ENCODE results near the gene GATA3. TPM values are rescaled to one million over a fixed set of nuclear protein-coding genes. Genes with fewer than 3 reads are reported as not detected.

GATA3 gene
- total RNA-seq, 4 donors from 2014 or later = 0.12 to 0.61 (median 0.58) TPM

- in situ Hi-C loops (cut with MboI; ENCODE audit: low sequenced_read_pairs in 4 of 4) = no loop called here
- Histone ChIP-seq H3K9me3 (no peaks in the 10 kb centered on the region), H3K4me1 (no peaks in the 10 kb centered on the region), H3K27me3 (peaks cover 0 to 8% (median 0%) of the 10 kb centered on the region in 3 donors), H3K4me3 (no peak overlapping the region), H3K27ac (no peak overlapping the region), H3K36me3 (no peaks in the 10 kb centered on the region)
- TF ChIP-seq CTCF (IDR thresholded peaks at IDR 0.05 in 4 of 5, conservative IDR thresholded peaks at IDR 0.05 in 1 of 5) = no peak
- intact Hi-C loops (cut with DNase I; ENCODE audit: low total_unique reads) = no loop called here
- no peak for DNase-seq
- no peak for ATAC-seq
Measured at GRCh38 chr10:8100366-8100765, 45.9 kb downstream of the GATA3 start.

GRCh38 chr10:8102708-8103401, 48.4 kb downstream of the GATA3 start:
- intact Hi-C loops (cut with DNase I; ENCODE audit: low total_unique reads) = no loop called here
- Histone ChIP-seq H3K4me3 (no peak overlapping the region), H3K27me3 (peaks cover 0 to 8% (median 4%) of the 10 kb centered on the region in 3 donors), H3K36me3 (no peaks in the 10 kb centered on the region), H3K9me3 (no peaks in the 10 kb centered on the region), H3K4me1 (no peaks in the 10 kb centered on the region), H3K27ac (no peak overlapping the region)
- ATAC-seq (no peak), DNase-seq (no peak)
- in situ Hi-C loops (cut with MboI; ENCODE audit: low sequenced_read_pairs in 4 of 4) = no loop called here
- TF ChIP-seq POLR2A (IDR thresholded peaks at IDR 0.05) = no peak
- no peak for TF ChIP-seq CTCF (IDR thresholded peaks at IDR 0.05 in 4 of 5, conservative IDR thresholded peaks at IDR 0.05 in 1 of 5)

GRCh38 chr10:8103543-8103942, 49.1 kb downstream of the GATA3 start:
- DNase-seq (no peak), ATAC-seq (no peak)
- Histone ChIP-seq H3K4me3 (no peak overlapping the region), H3K27ac (no peak overlapping the region), H3K27me3 (peaks cover 0 to 8% (median 4%) of the 10 kb centered on the region in 3 donors), H3K9me3 (no peaks in the 10 kb centered on the region), H3K4me1 (no peaks in the 10 kb centered on the region), H3K36me3 (no peaks in the 10 kb centered on the region)
- TF ChIP-seq CTCF (IDR thresholded peaks at IDR 0.05 in 4 of 5, conservative IDR thresholded peaks at IDR 0.05 in 1 of 5) (no peak), POLR2A (IDR thresholded peaks at IDR 0.05) (no peak)
- intact Hi-C loops (cut with DNase I; ENCODE audit: low total_unique reads) (no loop called here), in situ Hi-C loops (cut with MboI; ENCODE audit: low sequenced_read_pairs in 4 of 4) (no loop called here)

DNA sequence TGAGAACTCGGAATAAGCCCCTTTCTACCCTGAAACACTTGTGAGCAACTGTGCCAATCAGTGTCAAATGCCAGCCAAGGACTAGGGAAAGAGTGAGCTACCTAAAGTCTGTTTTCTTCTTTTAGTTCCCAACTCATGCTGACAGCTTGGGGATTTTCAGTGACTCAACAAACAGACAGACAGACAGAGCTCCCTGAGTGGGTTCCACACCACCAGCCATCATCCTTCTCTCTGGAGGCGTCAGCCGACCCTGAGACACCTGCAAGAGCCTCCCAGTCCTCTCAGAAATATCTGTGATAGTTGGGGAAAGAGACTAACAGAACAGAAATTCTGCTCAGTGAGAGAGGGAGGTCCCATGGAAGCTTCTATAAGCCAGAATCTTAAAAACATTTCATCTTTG, 49.5 kb downstream of the GATA3 start:
- in situ Hi-C loops (cut with MboI; ENCODE audit: low sequenced_read_pairs in 4 of 4) = no loop called here
- no peaks in the 10 kb centered on the region for H3K9me3 ChIP-seq

DNA sequence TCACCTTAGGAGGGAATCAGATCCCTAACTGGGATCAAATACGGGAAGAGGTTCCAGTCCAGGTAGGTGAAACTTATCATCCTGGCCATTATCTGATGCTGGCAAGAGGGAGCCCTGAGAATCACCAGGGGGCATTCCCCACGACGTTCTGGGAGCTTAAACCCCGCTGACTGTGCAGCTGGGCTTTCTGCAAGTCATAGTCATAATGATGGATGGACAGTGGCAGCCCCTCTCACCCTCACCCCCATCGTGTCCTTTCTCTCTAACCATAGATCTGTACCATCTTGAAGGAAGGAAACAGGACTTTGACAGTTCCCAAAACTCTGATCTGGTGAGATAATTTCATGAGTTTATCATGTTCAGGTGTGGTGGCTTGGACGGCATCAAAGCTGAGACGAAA, 50.2 kb downstream of the GATA3 start:
- Histone ChIP-seq H3K4me1 (no peaks in the 10 kb centered on the region), H3K36me3 (no peaks in the 10 kb centered on the region), H3K4me3 (no peak overlapping the region), H3K27ac (no peak overlapping the region), H3K9me3 (no peaks in the 10 kb centered on the region), H3K27me3 (peaks cover 0 to 8% (median 4%) of the 10 kb centered on the region in 3 donors)
- no peak for DNase-seq
- no peak for ATAC-seq
- no peak for TF ChIP-seq CTCF (IDR thresholded peaks at IDR 0.05 in 4 of 5, conservative IDR thresholded peaks at IDR 0.05 in 1 of 5)
- no peak for TF ChIP-seq POLR2A (IDR thresholded peaks at IDR 0.05)
- in situ Hi-C loops (cut with MboI; ENCODE audit: low sequenced_read_pairs in 4 of 4) (no loop called here), intact Hi-C loops (cut with DNase I; ENCODE audit: low total_unique reads) (no loop called here)

More for the DNA sequence above, 49.5 kb downstream of the GATA3 start:
- Histone ChIP-seq H3K36me3 (no peaks in the 10 kb centered on the region), H3K27ac (no peak overlapping the region), H3K27me3 (peaks cover 0 to 8% (median 4%) of the 10 kb centered on the region in 3 donors), H3K4me1 (no peaks in the 10 kb centered on the region), H3K4me3 (no peak overlapping the region)
- intact Hi-C loops (cut with DNase I; ENCODE audit: low total_unique reads) = no loop called here
- ATAC-seq (no peak), DNase-seq (no peak)
- TF ChIP-seq POLR2A (IDR thresholded peaks at IDR 0.05) = no peak

Data from gastrocnemius medialis (tissue), 4 donors.